SK-N-MC (cell line): ENCODE measurements around the gene B3GALT5.

Experiments used
- EZH2 ChIP-seq: fragments of 200-600 bp; sonication (generic); IDR thresholded peaks from one replicate; pipeline ENCODE4 v1.6.1; 2017; ENCODE audit warnings: antibody characterized with exemption
- POLR2AphosphoS5 ChIP-seq: IDR thresholded peaks from 2 replicates; pipeline ENCODE4 v1.6.1; 2012; ENCODE audit warnings: mild to moderate bottlenecking, low read depth, low read length, borderline replicate concordance

DNA sequence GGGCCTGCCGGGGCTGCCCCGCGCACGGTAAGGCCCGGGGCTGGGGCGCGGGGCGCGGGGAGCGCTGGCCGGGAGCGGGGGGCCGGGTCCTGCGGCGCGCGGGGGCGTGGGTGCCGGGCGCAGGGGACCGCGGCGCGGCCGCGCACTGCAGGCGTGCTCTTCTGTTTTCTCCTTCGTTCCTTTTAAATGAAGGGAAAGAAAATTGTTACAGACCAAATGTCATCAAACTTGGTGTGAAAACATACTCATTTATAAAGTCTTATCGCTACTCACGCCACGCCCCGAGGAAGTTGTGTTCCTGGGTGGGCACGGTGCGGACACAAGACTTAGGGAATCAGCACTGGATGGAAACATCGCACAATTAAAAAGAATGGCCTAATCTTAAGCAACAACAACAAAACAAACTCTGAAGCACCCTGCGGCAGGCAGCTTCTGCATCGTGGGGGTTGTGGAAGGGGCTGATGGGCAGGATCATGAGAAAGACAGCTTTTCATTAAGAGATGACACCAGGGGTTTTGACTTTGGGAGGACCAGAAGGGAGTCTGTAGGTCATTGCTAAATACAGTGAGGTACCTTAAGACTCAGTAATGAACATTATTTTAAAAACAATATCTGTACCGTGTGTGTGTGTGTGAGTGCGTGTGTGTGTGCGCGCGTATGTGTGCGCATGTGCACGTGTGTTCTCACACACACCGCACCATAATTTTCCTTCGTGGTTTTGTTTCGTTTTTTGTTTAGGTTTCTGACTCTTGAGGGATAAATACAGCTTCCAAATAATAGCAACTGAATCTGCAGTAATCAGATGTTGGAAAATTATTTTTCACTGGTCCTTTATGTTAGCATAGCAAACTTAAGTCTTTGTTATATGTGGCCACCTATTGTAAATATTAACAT is 548 bp downstream of the B3GALT5 start:
- TF ChIP-seq POLR2AphosphoS5 = no peak
- TF ChIP-seq EZH2 = peak; percentile 75
